Measurements from ENCODE around the gene SERPINE2.

The SERPINE2 gene

DNA sequence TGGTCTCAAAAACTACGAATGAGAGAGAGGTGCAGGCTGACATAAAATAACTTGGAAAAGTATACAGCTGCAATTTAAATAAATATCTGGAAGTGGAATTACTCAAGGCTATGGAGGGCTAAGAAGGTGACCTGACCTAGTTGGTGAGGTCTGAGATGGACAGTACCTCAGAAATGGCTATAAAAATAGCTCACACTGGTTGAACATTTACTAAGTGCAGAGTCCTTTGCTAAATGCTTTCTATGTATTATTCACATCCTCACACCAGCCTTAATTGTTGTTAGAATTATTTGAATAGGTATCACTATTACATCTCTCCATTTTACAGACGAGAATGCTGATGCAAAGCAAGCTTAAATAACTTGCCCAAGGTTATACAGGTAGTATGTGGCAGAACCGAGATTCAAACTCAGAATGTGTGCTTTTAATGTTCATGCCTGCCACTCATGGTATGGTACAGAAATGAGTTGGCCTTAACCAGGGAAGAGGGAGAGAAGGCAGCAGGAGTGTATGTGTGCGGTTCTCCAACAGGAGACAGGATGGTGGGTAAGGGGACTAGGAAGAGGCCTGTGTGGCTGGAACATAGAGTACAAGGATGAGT, 44.4 kb downstream of the SERPINE2 start:
- no peaks in the 10 kb centered on the region for H3K4me1 ChIP-seq (ENCODE audit: insufficient read depth, low read length, severe bottlenecking)
- no peak overlapping the region for H3K4me2 ChIP-seq (ENCODE audit: low read length)
- H2AFZ ChIP-seq (ENCODE audit: low read length) = no peak overlapping the region
- H3K9ac ChIP-seq (ENCODE audit: low read length) = no peak overlapping the region
- H3F3A ChIP-seq (ENCODE audit: insufficient read depth, low read length) = no peaks in the 10 kb centered on the region
- H3K27ac ChIP-seq (ENCODE audit: low read depth, low read length, poor library complexity, severe bottlenecking) = no peak overlapping the region
- TF ChIP-seq CTCF (IDR thresholded peaks at IDR 0.05; ENCODE audit: low read length) = no peak
- TF ChIP-seq EZH2 (IDR thresholded peaks at IDR 0.05; ENCODE audit: borderline replicate concordance, low read length) = no peak
- no peak overlapping the region for H3K4me3 ChIP-seq (ENCODE audit: low read depth, low read length, poor library complexity, severe bottlenecking)
- H4K20me1 ChIP-seq (ENCODE audit: insufficient read depth, low read length) = no peaks in the 10 kb centered on the region
- H3K36me3 ChIP-seq (ENCODE audit: insufficient read depth, low read length) = no peaks in the 10 kb centered on the region
- no peaks in the 10 kb centered on the region for H3K9me2 ChIP-seq (ENCODE audit: low read depth, low read length)
- H3K9me3 ChIP-seq (ENCODE audit: low read length) = no peaks in the 10 kb centered on the region
- H3K79me2 ChIP-seq (ENCODE audit: insufficient read depth, low read length) = no peaks in the 10 kb centered on the region
- H3K27me3 ChIP-seq (ENCODE audit: insufficient read depth, low read length) = no peaks in the 10 kb centered on the region

DNA sequence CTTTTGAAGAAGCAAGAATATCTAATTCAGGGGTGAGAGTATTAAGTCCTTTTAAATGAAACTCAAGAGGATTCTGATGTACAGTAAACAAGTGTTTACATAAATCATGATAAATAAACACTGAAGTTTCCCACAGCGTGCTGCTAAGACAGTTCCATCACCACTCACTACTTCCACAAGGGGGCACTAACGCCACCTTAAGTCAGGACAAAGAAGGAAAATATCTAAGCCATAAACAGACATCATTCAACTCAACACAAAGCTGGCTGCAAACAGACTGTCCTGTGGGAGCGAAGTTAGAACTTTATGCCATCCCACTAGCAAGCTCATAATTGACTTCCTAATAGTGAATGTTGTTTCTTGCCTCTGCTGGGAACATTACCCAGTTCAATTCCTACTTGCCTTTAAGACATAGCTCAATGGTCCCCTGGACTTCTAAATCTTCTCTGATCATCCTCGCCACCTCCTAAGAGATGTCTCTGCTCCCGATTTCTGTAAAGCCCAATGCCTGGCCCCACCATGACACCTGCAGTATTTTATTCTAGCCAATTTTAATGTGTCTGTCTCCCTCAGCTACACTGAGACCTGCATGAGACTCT, 45.4 kb downstream of the SERPINE2 start:
- Histone ChIP-seq H2AFZ (ENCODE audit: low read length) (no peak overlapping the region), H3K79me2 (ENCODE audit: insufficient read depth, low read length) (no peaks in the 10 kb centered on the region), H3K27ac (ENCODE audit: low read depth, low read length, poor library complexity, severe bottlenecking) (no peak overlapping the region), H3K4me3 (ENCODE audit: low read depth, low read length, poor library complexity, severe bottlenecking) (no peak overlapping the region), H3K9ac (ENCODE audit: low read length) (no peak overlapping the region), H4K20me1 (ENCODE audit: insufficient read depth, low read length) (no peaks in the 10 kb centered on the region), H3K9me2 (ENCODE audit: low read depth, low read length) (no peaks in the 10 kb centered on the region), H3F3A (ENCODE audit: insufficient read depth, low read length) (no peaks in the 10 kb centered on the region), H3K9me3 (ENCODE audit: low read length) (no peaks in the 10 kb centered on the region), H3K36me3 (ENCODE audit: insufficient read depth, low read length) (no peaks in the 10 kb centered on the region), H3K4me2 (ENCODE audit: low read length) (no peak overlapping the region), H3K27me3 (ENCODE audit: insufficient read depth, low read length) (no peaks in the 10 kb centered on the region), H3K4me1 (ENCODE audit: insufficient read depth, low read length, severe bottlenecking) (no peaks in the 10 kb centered on the region)
- TF ChIP-seq CTCF (IDR thresholded peaks at IDR 0.05; ENCODE audit: low read length) (peak; percentile 76), EZH2 (IDR thresholded peaks at IDR 0.05; ENCODE audit: borderline replicate concordance, low read length) (no peak)

DNA sequence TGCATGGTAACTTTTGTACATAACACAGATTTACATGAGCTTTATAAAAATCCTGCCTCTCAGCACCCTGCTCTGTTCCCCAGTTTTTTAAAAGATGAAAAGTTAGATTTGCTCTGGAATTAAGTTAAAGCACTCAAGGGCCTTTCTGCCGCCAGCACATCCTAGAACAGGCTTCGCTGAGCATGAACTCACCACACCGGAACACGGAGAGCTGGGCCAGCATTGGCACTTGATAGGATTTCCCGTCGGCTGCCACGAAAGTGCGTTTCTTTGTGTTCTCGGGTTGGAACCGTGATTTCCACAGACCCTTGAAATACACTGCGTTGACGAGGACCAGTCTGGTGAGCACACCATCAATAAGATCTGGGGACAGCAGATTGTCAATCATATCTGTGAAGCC, 47.5 kb downstream of the SERPINE2 start:
- Histone ChIP-seq H3K27me3 (ENCODE audit: insufficient read depth, low read length) (no peaks in the 10 kb centered on the region), H3F3A (ENCODE audit: insufficient read depth, low read length) (no peaks in the 10 kb centered on the region), H4K20me1 (ENCODE audit: insufficient read depth, low read length) (no peaks in the 10 kb centered on the region), H3K4me1 (ENCODE audit: insufficient read depth, low read length, severe bottlenecking) (no peaks in the 10 kb centered on the region), H3K4me3 (ENCODE audit: low read depth, low read length, poor library complexity, severe bottlenecking) (no peak overlapping the region), H3K9me3 (ENCODE audit: low read length) (no peaks in the 10 kb centered on the region), H3K36me3 (ENCODE audit: insufficient read depth, low read length) (no peaks in the 10 kb centered on the region), H3K9me2 (ENCODE audit: low read depth, low read length) (no peaks in the 10 kb centered on the region), H3K27ac (ENCODE audit: low read depth, low read length, poor library complexity, severe bottlenecking) (no peak overlapping the region), H3K79me2 (ENCODE audit: insufficient read depth, low read length) (no peaks in the 10 kb centered on the region), H2AFZ (ENCODE audit: low read length) (no peak overlapping the region), H3K4me2 (ENCODE audit: low read length) (no peak overlapping the region), H3K9ac (ENCODE audit: low read length) (no peak overlapping the region)
- TF ChIP-seq CTCF (IDR thresholded peaks at IDR 0.05; ENCODE audit: low read length) = no peak
- no peak for TF ChIP-seq EZH2 (IDR thresholded peaks at IDR 0.05; ENCODE audit: borderline replicate concordance, low read length)

All from OCI-LY1 (cell line).